GM19455 (cell line): ENCODE measurements around the gene SYT2.

Experiments
- ATAC-seq: cut with Tn5 transposase; IDR thresholded peaks from one replicate; pipeline ENCODE4 v1.9.1; 2021; ENCODE audit not compliant: unreplicated experiment

SYT2 gene

DNA sequence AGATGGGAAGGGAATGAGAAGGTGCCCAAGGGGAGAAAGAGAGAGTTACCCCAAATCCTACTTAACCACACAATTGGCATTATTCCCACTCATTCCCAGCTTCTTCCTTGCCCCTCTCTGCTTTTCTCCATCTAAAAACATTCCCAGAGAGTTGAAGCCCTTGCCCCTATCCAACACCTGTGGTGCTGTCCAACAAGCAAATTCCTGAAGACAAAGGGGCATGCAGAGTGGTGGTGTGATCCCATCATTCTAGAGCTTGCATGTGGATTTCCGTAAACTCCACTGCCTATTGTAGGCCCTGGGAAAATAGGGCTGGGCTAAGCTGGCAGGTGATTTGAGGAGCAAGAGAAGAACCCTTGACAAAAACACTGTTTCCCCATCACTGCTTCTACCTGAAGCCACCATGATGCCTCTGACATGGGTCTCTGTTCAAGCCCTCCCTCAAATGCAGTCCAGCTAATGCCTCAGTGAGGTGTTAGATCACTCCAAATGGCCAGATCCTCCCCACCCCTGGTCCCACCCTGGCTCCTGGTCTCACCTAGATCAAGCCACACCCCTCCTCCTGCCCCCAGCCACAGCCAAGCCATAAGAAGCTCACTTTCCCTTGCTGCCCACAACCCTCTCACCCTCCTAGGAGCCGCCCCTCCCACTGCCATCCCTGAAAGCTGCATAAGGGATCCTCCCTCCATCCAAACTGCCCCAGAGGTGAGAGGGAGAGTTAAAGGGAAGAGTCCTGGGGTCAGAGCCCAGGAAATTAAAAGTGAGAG lies 29.5 kb downstream of the SYT2 start:
- ATAC-seq = no peak

DNA sequence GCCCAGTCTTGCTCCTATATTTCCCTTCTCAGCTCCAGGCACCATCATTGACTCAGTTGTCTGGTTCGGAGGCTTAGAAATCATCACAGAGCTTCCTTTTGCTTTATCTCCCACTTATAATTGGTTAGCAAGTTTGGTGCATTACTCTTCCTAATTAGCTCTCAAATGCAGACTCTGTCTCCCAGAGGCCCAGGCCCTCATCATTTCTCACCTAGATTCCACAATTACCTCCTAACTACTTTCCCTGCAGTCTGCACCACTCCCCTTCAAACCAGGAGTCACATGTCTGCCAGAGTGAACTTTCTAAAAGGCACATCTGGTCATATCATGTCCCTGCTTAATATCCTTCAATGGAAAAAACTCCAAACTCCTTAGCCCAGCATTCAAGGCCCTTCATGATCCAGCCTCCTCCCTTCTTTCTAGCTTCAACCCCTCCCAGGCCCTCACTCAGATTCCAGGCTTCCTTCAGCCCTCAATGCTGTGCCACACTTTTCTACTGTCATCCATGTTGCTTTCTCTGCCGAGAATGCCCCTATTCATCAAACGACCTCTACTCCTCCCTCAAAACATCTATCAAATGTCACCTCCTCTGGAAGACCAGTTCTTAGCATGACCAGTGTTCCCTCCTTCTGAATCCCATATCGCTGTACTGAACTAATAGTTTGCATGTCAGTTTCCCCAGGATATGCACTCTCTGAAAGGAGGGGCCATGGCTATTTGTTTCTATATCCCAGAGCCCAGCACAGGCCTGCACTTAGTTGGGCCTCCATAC lies 30.7 kb downstream of the SYT2 start:
- no peak for ATAC-seq

DNA sequence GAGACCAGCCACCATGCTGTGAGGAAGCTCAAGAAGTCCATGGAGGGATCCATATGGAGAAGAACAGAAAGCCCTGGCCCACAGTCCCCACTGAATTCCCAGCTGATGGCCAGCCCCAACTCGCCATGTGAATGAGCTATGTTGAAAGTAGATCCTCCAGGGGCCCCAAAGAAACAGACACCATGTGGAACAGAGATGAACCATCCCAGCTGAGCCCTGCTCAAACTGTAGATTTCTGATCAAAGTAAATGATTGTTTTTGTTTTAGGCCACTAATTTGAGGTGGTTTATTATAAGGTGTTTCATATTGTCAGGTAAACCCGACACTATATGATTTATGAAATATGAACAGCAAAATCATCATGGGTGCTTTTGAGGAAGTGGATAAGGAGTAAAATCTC lies 32.8 kb downstream of the SYT2 start:
- no peak for ATAC-seq

DNA sequence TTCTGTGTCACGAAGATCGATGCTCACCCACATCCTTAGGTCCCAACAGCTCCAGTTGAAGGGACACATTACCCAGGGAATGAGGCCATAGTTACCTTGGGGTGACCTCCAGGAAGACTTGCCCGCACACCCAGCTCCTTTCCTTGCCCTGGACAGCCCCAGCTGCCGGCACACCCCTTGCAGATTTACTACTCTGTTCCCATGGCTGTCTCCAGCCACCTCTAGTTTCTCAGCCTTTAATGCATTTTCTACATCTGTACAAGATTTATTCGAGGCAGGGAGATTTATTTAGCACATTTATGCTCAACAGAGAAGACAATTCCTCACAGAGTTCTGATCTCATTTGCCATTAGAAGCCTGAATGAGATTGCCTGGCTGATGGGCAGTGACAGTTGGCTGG lies 36.7 kb downstream of the SYT2 start:
- no peak for ATAC-seq

DNA sequence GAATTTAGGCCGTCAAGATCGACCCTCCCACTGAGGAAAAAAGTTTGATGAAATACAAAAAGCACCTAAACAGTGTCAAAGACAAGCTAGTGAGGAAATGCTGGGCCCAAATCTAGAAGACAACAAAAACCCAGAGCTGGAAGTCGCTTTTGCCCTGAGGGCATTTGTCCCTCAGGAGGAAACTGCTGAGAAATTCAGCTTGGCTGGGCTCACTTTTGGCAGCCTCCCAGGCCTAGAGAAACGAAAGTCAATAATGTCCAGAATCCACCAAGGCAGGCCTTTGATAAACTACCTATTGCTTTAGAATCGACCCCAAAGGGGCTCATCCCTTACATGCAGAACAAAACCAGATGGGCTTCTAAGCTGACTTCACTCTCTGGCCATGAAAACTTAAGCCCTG lies 38.9 kb downstream of the SYT2 start:
- no peak for ATAC-seq

DNA sequence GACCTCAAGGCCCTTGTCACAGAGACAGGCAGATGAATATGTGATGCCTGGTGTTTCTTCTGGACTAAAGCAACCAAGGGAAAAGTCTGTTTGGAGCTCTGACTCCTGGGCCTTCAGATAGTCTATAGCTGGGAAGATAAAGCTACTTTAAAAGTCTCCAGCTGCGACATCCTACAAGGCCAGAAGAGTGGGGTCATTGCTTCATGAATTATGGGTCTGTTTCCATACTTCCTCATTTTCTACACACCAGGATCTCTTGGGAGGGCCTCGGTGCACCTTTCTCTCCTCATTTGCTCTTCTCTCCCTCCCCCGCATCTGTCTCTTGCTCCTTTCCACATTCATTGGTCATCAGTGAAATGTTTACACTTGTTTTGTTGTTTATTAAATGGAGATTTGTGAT lies 44.8 kb downstream of the SYT2 start:
- ATAC-seq = no peak

DNA sequence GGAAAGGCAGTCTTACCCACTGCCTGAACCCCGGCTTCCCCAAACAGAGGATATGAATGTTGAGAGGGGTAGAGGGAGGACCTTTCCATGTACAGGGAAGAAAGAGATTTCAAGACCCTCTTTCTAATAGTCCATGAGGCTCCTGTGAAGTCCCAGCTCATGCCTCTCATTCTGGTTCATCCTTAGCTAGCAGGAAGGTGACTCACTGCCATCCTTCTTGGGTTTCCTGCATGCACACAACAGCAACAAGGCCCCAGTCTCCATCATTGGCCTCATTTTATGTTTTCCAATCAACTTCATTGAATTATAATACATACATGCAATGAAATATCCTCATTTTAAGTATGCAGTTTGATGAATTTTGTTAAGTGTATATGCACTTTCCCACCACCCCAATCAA lies 46.2 kb downstream of the SYT2 start:
- ATAC-seq = no peak

DNA sequence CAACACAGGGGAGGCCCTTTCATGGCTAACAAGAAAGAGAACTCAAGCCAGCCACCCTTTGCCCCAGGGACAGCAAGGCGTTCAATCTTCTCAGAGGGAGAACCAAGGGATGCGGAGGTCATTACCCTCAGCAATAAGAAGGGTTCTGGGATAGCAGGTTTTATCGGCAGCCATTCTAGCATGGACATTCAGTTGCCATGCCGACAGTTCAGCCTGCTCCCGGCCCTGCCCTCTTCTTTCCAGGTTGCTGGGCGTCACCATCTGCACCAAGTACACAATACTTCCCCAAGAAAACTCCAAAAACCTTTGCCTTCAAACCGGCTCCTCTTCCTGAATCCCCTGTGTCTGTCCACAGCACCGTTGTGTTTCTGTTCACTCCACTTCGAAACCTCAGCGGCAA lies 47.1 kb downstream of the SYT2 start:
- ATAC-seq = no peak

DNA sequence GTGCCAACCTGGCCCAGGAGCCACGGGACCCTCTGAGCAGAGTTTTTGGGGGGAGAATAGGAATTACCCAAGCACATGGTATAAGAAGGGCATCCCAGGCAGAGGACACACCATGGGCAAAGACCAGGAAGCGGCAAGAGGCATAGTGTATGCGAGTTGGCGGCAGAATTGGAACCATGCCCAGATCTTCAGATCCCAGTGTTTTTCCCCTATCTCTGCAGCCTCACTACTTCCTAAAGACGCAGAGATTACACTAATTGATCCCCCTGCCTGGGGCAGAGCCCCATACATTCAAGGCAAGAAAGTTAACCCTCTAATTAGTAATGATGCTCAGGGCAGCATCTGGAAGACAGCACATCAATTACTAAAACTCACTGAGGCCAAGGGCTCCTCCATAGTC lies 48.2 kb downstream of the SYT2 start:
- ATAC-seq = no peak

DNA sequence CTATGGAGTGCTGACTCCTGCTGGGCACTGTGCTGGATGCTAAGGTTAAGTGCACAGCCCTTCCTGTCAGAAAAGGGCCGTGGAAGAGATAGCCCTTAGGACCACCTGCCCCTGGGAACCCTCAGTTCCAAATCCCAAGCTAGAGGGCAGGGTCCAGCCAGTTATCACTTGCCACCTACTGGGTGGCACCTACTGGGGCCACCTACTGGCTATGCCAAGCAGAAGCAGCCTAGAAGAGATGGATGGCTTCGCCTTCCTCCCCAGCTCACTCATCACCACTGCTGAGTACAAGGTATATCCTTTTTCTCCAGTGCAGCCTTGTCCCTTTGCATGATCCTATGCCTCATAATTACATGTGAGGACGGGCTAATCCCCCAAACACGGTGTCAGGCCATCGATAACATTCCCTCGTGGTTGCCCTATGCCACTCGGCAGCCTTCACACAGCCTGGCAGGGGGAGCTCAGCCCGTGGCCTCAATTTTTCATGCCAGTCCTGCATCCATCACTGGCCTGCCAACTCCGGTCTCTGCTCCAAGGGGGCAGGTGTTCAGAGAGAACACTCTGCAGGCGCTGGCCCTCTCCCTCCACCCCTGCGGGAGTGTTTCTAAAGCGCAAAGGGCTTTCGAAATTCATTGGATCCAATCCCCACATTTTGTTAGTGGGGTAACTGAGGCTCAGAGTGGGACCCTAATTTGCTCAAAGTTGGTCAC lies 49.0 kb downstream of the SYT2 start:
- no peak for ATAC-seq

DNA sequence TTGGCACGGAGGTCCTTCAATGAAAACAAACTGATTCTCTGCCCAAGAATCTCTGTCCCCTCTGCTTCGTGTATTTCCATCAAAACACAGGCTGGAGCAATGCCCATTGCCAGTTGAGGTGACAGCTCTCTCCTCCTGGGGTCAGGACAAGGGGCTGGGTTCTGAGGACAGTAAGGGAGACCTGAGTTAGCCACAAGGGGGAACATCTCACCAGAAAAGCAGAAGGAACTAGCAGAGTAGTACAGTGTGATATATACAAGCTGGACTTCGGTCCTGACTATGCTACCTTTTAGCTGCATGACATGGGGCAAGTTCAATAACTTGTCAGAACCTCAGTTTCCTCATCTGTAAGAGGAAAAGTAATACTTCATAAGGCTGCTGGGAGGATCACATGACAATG lies 50.3 kb downstream of the SYT2 start:
- no peak for ATAC-seq

DNA sequence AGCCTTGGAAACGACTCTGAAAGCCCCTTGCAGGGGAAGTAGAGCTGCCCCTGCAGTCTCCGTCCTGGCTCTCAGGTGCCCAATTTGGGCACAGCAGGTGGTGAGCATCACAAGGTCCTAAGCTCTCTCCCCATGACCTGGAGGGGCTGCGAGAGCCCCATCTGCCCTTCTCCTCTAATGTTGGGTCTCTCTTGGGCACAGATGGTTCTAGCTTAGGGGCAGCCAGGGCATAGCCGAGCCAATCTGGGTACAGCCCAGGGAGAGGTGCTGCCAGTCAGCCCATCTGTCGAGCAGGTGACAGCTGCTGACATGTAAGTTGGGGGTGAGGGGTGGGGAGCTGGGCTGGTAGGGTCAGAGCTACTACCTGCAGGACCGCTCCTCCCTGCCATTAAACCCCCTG lies 50.7 kb downstream of the SYT2 start:
- no peak for ATAC-seq

DNA sequence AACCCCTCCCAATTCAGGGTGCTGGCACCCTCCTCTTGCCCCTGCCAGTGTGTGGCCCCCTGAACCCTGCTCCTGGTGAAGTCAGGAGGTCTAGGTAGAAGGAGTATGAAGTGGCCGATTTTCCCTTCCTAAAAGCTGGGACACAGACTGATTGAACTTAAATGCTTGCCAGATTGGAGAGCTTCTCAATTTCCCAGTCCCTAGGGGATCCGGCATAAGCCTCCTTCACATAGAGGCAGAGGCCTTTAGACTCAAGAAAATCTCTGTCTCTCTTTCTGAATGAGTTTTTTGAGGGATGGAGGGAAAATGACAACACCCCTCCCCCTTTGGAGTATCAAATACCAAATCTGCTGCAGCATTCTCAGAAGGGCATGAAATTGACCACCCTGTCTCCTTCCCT lies 51.5 kb downstream of the SYT2 start:
- ATAC-seq = no peak

DNA sequence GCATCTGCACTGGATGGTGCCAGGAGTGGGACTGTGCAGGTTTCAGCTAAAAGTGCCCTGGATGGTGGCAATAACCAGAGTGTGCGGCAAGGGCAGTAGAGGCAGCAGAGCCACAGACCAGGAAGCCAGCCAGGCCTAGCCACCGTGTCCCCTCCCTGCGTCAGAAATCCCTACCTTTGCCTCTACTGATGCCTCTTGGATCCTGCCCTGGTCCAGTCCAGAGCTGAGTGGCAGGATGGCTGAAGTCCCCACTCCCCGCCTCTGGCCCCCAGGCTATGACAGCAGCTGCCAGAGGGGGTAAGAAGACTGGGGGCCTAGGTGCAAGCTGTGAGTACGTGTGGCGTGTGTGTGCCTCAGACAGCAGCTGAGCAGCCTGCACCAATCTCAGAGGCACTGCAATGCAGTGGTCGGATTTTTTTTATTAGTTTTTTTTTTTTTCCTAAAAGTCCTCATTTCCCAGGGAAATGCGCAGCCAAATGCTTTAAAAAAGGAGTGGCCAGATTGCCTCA lies 51.9 kb downstream of the SYT2 start:
- ATAC-seq = no peak

DNA sequence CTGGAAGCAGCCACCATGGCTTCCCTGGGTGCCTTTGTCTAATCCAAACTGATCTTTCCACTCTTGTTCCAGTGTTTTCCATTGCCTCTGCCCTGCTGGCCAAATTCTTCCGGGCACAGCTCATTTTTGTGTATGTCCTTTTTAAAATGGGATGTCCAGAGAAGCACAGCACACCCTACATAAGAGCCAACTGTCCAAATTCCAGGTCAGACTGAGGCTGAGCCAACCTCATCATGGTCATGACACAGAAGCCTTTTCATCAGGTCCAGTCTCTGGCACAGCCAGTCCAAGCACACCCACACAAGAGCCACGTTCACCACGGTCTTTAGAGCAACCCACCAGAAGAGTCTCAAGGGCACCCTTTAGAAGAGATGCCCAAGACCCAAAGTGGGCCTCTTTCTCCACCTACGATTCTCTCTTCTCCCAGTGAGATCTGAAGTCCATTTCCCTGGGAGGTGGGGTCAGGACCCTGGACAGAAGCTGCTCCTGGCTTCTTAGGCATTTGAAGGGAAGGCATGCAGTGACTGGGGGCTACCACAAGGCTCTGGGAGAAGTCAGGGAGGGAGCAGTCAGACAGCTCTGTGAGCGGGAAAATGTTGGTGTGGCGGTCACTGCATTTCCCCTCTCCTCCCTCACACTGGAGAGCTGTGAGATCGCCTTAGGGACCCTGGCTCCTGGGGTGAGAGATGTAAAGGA lies 53.2 kb downstream of the SYT2 start:
- ATAC-seq = no peak

DNA sequence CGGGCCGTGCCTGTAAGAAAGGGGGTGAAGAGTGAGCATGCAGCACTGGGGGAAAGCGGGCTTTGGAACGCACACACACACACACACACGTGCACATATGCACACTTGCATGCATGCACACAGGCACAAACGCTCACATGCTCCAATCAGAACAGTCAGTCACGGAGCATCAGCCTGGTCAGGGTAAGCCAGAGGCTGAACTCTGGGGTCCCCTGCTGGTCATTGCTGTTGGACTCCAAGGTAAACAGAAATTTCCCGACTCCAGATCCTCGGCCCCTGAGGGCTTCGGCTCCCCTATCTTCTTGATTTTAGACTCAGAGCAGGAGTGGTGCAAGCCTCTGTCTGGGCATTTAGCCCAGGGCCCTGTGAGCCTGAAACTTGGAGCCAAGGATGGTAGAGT lies 54.2 kb downstream of the SYT2 start:
- no peak for ATAC-seq

DNA sequence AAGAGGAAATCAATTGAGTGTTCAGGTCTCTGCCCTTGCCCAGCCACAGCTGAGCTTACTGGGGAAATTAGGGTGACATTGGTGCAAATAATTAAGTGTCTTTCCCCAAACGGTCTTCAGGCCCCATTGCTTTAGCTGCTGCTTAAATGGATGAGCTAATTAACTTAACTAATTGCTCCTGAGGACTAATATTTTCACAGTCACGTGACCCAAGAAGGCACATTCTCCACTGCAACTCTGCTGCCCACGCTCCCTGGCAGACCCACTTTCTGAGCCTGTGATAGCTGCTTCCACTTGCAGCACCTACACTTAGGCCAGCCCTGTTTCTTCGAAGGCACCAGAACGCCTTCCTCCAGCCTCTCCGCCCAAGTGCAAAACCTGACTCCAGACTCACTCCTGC lies 56.2 kb downstream of the SYT2 start:
- ATAC-seq = no peak

DNA sequence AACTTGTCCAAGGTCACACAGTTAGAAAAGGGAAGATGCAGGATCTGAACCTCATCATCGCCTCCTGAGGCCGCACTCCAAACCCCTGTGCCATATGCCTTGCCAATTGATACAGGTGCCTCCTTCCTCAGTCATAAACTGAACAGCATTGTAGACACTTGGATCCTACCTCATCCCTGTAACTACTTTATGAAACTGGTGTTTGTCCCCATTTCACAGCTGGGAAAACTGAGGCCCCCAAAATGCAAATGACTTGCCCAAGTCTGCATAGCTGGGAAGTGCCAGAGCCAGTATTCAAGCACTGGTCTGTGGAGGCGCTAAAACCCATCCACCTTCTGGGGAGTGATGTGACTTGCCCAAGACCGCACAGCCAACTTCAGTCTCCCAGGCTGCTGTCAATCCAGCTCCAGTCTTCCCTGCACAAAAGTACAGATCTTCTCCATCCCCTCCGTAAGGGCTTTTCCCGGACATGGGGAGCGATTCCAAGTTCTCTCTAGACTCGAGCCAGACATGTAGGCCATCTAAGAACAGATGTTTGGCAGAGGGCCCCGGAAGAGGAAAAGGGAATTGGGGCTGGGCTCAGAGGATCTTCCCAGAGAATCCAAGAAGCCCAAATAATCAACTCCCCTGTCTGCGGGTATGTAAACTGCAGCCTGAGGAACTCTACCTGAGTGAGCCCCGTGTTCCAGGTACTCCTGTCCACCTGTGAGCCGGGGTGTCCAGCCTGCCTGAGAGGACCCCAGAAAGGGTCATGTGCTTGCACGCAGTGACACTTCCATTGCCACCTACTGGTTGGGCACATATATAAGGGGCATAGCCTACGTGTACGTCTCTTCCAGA lies 60.5 kb downstream of the SYT2 start:
- no peak for ATAC-seq

DNA sequence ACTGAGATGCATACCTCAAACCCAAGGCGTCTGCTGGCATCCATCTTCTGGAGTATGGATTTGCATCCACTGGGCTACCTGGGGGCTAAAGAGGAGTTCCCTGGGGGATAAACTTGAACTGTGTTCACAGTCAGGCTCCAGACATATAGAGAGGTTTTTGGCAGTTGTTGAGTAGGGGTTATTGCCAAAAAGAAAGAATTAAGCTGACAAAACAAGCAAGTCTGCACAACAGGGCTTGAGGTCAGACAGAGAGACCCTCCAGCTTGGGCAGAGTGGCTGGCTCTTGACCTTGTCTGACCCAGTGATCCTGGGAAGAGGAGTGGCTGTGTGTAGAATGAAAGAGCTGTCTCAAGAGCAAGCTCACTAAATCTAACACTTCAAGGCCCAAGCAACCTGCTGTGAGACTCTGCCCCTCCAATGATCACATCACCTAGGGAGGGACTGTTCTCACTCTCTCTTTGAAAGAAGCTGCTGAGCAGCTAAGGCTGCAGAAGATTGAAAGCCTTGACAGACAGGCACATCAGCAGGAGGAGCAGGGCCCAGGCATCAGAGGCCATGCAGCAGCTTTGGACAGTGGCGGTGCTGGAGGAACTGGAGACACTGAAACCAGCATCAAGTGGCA lies 61.5 kb downstream of the SYT2 start:
- no peak for ATAC-seq

DNA sequence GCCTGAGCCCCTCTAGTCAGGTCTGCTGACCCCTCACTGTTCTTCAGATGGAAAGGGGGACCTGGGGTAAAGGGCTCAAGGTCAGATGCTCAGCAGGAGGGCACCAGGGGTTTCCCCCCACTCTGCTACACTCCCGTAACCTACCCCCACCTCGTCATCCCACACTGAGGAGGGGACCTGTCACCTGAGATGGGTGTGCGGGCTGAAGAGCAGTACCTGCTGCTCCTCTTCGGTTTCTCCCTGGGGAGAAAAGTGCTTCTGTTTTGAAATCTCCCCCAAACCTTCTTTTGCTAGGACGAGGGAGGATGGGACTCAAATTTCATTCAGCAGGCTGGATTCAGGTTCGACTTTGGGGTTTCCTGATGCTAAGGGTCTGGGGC lies 65.2 kb downstream of the SYT2 start:
- no peak for ATAC-seq
